SJCRH30 (cell line): Measurements from ENCODE around the gene OR2K2. TPM values are rescaled to one million over a fixed set of nuclear protein-coding genes. Genes with fewer than 3 reads are reported as not detected.

Experiments
- total RNA-seq: library from RNA; depleted of rRNA; stranded (reverse); fragments of >200 nt; shearing (Covaris generic); gene quantifications from 2 replicates; pipeline ENCODE4 v1.2.3, GENCODE V29; 2014; rRNA removed

OR2K2 gene
- total RNA-seq, 1 experiment from 2014 or later = not detected

Other genes starting within 250 kb of the OR2K2 start
- gene ECPAS, start 154.2 kb upstream of the OR2K2 start, total RNA-seq = 112 and 123 TPM in 2 replicates
- gene ZNF483, start 195.0 kb upstream of the OR2K2 start, total RNA-seq = 16.9 and 19.1 TPM in 2 replicates